Measurements from ENCODE around the gene SLC25A13. TPM values are rescaled to one million over a fixed set of nuclear protein-coding genes. Genes with fewer than 3 reads are reported as not detected.

The SLC25A13 gene
- total and polyA plus RNA-seq, 2 of the 8 experiments (the other 6 are each of a cell fraction or from before 2014, with no cell fraction given): 30.8 to 85.4 TPM

DNA sequence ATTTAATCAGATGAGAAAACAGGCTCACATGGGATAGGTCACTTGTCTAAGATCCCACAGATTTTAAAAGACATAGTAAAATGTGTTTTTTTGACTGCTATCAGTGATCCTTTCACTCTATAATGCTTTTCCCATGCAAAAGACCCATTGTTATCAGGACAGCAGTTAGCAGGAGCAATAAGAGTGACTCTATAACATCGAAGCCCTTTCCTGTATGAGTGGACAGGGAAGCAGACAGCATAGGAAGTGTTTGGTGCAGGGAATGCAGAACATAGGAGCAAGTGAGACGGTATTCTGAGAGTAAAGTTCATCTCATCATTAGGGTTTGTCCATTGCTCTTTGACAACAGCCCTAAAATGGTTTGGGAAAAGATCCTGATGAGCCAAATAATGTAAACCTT lies 68.5 kb downstream of the SLC25A13 start:
- Histone ChIP-seq H3K79me2 (ENCODE audit: control insufficient read depth in 1 of 2, insufficient read depth in 2 of 2, low read length in 2 of 2) (peaks cover 0 to 22% of the 10 kb centered on the region in 2 experiments; a peak in 2 of 4 replicates), H3K14ac (ENCODE audit: insufficient read length) (no peak overlapping the region), H4K8ac (ENCODE audit: extremely low read depth, insufficient read depth, low read length) (no peak overlapping the region), H4K91ac (replicated peaks; ENCODE audit: insufficient read length, low read length) (no peak overlapping the region), H2BK5ac (ENCODE audit: low read depth, low read length) (no peak overlapping the region), H2BK120ac (replicated peaks; ENCODE audit: low read depth, low read length) (no peak overlapping the region), H2BK12ac (ENCODE audit: low read depth, low read length) (no peak overlapping the region), H3K9ac (replicated peaks in 1 of 4; ENCODE audit: extremely low read depth in 1 of 4, low read depth in 3 of 4, low read length in 3 of 4) (no peak overlapping the region), H2BK20ac (ENCODE audit: low read length) (no peak overlapping the region), H3K36me3 (ENCODE audit: control insufficient read depth in 2 of 4, insufficient read depth in 4 of 4, low read length in 3 of 4) (no peaks in the 10 kb centered on the region), H3K4me3 (ENCODE audit: extremely low read depth in 1 of 4, insufficient read depth in 2 of 4, low read depth in 3 of 4, low read length in 4 of 4) (no peak overlapping the region), H3K27me3 (replicated peaks in 1 of 4; ENCODE audit: control insufficient read depth in 3 of 4, extremely low read depth in 1 of 4, insufficient read depth in 3 of 4, low read length in 3 of 4) (no peaks in the 10 kb centered on the region), H2BK15ac (ENCODE audit: low read length) (no peak overlapping the region), H3K56ac (replicated peaks; ENCODE audit: insufficient read length, low read depth, low read length) (no peak overlapping the region), H2AFZ (ENCODE audit: low read length) (no peak overlapping the region), H3K23me2 (ENCODE audit: low read depth, low read length) (no peaks in the 10 kb centered on the region), H3K27ac (ENCODE audit: low read depth, low read length) (no peak overlapping the region), H3K4ac (replicated peaks; ENCODE audit: insufficient read length, low read depth, low read length) (no peak overlapping the region), H3K4me2 (ENCODE audit: insufficient read depth in 1 of 2, low read depth in 2 of 2, low read length in 2 of 2) (no peak overlapping the region), H3K79me1 (ENCODE audit: low read depth, low read length) (no peaks in the 10 kb centered on the region; the same call in 1 of the 2 replicates), H4K20me1 (replicated peaks in 1 of 2; ENCODE audit: control insufficient read depth in 1 of 2, insufficient read depth in 2 of 2, low read length in 2 of 2) (peaks cover under 1 to 5% of the 10 kb centered on the region in 2 experiments), H2AK5ac (ENCODE audit: low read depth, low read length) (no peak overlapping the region), H3K4me1 (replicated peaks in 1 of 4; ENCODE audit: control insufficient read depth in 3 of 4, insufficient read depth in 4 of 4, low read length in 3 of 4) (peaks cover 0 to 5% (median 1%) of the 10 kb centered on the region in 4 experiments; a peak in 3 of 7 replicates), H3K9me3 (ENCODE audit: insufficient read depth in 2 of 2, low read depth in 1 of 2, low read length in 1 of 2) (no peaks in the 10 kb centered on the region), H3K23ac (ENCODE audit: insufficient read length) (no peak overlapping the region), H4K5ac (ENCODE audit: insufficient read length, low read depth, low read length) (no peak overlapping the region), H3K18ac (ENCODE audit: extremely low read depth, low read length) (no peak overlapping the region)
- ChIA-PET CTCF (ENCODE audit: partially characterized antibody) (no interaction called here), POLR2A (ENCODE audit: partially characterized antibody) (no interaction called here)
- FAIRE-seq (no peak), DNase-seq (ENCODE audit: low read depth in 1 of 2, low spot score in 2 of 2) (no peak)
- 92% methylated on average over 2 of the region's 2 CpGs; no CpG with 5 or more reads in 1 of the 2 experiments for WGBS, 2 experiments (ENCODE audit: extremely low coverage in 1 of 2, insufficient coverage in 1 of 2, insufficient read length in 1 of 2, insufficient replicate concordance in 2 of 2, low coverage in 1 of 2, low lambda C conversion rate in 2 of 2, missing lambda C conversion rate in 1 of 2)
- TF ChIP-seq PHF8 (conservative IDR thresholded peaks at IDR 0.05; ENCODE audit: low read depth, low read length) (no peak), SIRT6 (IDR thresholded peaks at IDR 0.05; ENCODE audit: low read length) (no peak), POU5F1 (IDR thresholded peaks at IDR 0.05; ENCODE audit: low read depth, low read length) (no peak), KDM5A (IDR thresholded peaks at IDR 0.05; ENCODE audit: low read length) (no peak), SAP30 (IDR thresholded peaks at IDR 0.05; ENCODE audit: insufficient read depth, insufficient replicate concordance, low read length) (no peak), BRCA1 (IDR thresholded peaks at IDR 0.05; ENCODE audit: low read depth, low read length) (no peak), CBX5 (IDR thresholded peaks at IDR 0.05; ENCODE audit: low read depth, low read length) (no peak), JUND (IDR thresholded peaks at IDR 0.05; ENCODE audit: low read length) (no peak), KDM1A (IDR thresholded peaks at IDR 0.05; ENCODE audit: borderline replicate concordance, low read length) (no peak), CEBPB (IDR thresholded peaks at IDR 0.05; ENCODE audit: low read depth, low read length) (no peak), JUN (IDR thresholded peaks at IDR 0.05; ENCODE audit: low read depth, low read length) (no peak)
- TF ChIP-seq, protein P1, sequence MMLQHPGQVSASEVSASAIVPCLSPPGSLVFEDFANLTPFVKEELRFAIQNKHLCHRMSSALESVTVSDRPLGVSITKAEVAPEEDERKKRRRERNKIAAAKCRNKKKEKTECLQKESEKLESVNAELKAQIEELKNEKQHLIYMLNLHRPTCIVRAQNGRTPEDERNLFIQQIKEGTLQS (IDR thresholded peaks at IDR 0.05; ENCODE audit: insufficient read depth, low read depth, low read length): no peak
- TF ChIP-seq, protein P2, sequence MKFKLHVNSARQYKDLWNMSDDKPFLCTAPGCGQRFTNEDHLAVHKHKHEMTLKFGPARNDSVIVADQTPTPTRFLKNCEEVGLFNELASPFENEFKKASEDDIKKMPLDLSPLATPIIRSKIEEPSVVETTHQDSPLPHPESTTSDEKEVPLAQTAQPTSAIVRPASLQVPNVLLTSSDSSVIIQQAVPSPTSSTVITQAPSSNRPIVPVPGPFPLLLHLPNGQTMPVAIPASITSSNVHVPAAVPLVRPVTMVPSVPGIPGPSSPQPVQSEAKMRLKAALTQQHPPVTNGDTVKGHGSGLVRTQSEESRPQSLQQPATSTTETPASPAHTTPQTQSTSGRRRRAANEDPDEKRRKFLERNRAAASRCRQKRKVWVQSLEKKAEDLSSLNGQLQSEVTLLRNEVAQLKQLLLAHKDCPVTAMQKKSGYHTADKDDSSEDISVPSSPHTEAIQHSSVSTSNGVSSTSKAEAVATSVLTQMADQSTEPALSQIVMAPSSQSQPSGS (IDR thresholded peaks at IDR 0.05; ENCODE audit: low read length): no peak

Data from H1 (cell line).